G401.6 (cell line): ENCODE results near the gene CCNF.
"Not testable (repeated sequence)": the region's sequence is repeated elsewhere in the genome, so short reads cannot be mapped to it uniquely, and the experiment has no call there.

Experiments
- FAIRE-seq: peaks from 2 replicates; lab custom pipeline; 2012; peaks lifted over from hg19 to GRCh38; lab: Jason Lieb, UNC

Gene CCNF

GRCh38 chr16:2429034-2429770, at the start of gene CCNF:
TSS of gene CCNF (plus strand) at chr16:2429447. CDS start at chr16:2429482, 35 bp downstream.
- peak; percentile 79 for FAIRE-seq

- FAIRE-seq: no peak
Observed at GRCh38 chr16:2383501-2383900, 45.7 kb upstream of the CCNF start.

- FAIRE-seq: no peak
Observed at GRCh38 chr16:2384426-2384825, 44.8 kb upstream of the CCNF start.

GRCh38 chr16:2385190-2385836, 43.9 kb upstream of the CCNF start:
- FAIRE-seq: no peak

GRCh38 chr16:2385982-2386381, 43.3 kb upstream of the CCNF start:
- FAIRE-seq: not testable (repeated sequence)

GRCh38 chr16:2386990-2387389, 42.3 kb upstream of the CCNF start:
- FAIRE-seq: no peak

GRCh38 chr16:2388139-2388874, 40.9 kb upstream of the CCNF start:
- FAIRE-seq: no peak

- no peak for FAIRE-seq
Observed at GRCh38 chr16:2388875-2389433, 40.3 kb upstream of the CCNF start.

- FAIRE-seq: no peak
Observed at GRCh38 chr16:2392025-2392424, 37.2 kb upstream of the CCNF start.

GRCh38 chr16:2398520-2398919, 30.7 kb upstream of the CCNF start:
- FAIRE-seq: no peak

- FAIRE-seq: no peak
Observed at GRCh38 chr16:2404099-2404498, 25.1 kb upstream of the CCNF start.

GRCh38 chr16:2415085-2415484, 14.2 kb upstream of the CCNF start:
- no peak for FAIRE-seq

GRCh38 chr16:2420035-2420434, 9.2 kb upstream of the CCNF start:
- FAIRE-seq: no peak

GRCh38 chr16:2422123-2422867, 7.0 kb upstream of the CCNF start:
- no peak for FAIRE-seq

- FAIRE-seq: no peak
Observed at GRCh38 chr16:2424061-2425007, 4.9 kb upstream of the CCNF start.

- FAIRE-seq: no peak
Observed at GRCh38 chr16:2425008-2425518, 4.2 kb upstream of the CCNF start.

- no peak for FAIRE-seq
Observed at GRCh38 chr16:2425825-2426430, 3.3 kb upstream of the CCNF start.

GRCh38 chr16:2426941-2427361, 2.3 kb upstream of the CCNF start:
- no peak for FAIRE-seq

- FAIRE-seq: no peak
Observed at GRCh38 chr16:2427526-2427925, 1.7 kb upstream of the CCNF start.

- no peak for FAIRE-seq
Observed at GRCh38 chr16:2428051-2428783, 1.0 kb upstream of the CCNF start.
